Activated CD8-positive, alpha-beta memory T cell treated with anti-CD3 and anti-CD28 coated beads, Interleukin-2, amount 50 U/mL, for 24 hours (primary cell): ENCODE measurements around the gene KIF1B.
A peak's percentile ranks its signal among the peaks of the same experiment; 100 is the strongest.

Experiments used
- DNase-seq: peaks from one replicate; pipeline ENCODE4 v3.0.0-alpha.2; 2020; ENCODE audit errors: extremely low read depth

KIF1B gene

DNA sequence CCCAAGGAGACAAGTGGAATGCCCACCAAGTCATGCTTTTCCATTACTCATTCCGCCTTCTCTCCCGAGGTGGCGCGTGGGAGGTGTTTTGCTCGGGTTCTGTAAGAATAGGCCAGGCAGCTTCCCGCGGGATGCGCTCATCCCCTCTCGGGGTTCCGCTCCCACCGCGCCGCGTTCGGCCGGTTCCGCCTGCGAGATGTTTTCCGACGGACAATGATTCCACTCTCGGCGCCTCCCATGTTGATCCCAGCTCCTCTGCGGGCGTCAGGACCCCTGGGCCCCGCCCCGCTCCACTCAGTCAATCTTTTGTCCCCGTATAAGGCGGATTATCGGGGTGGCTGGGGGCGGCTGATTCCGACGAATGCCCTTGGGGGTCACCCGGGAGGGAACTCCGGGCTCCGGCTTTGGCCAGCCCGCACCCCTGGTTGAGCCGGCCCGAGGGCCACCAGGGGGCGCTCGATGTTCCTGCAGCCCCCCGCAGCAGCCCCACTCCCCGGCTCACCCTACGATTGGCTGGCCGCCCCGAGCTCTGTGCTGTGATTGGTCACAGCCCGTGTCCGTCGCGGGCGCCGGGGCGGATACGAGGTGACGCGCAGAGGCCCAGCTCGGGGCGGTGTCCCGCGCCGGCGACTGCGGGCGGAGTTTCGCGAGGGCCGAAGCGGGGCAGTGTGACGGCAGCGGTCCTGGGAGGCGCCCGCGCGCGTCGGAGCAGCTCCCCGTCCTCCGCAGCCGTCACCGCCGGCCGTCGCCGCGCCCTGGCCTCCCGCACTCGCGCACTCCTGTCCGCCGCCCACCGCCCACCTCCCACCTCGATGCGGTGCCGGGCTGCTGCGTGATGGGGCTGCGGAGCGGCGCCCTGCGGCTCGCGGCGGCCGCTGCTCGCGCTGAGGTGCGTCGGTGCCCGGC lies at the start of gene KIF1B:
TSS of gene KIF1B (plus strand) at position 666 of the 906 bp plus-strand sequence. CDS start 21,759 bp downstream, outside the sequence.
- peak; percentile 83 for DNase-seq

DNA sequence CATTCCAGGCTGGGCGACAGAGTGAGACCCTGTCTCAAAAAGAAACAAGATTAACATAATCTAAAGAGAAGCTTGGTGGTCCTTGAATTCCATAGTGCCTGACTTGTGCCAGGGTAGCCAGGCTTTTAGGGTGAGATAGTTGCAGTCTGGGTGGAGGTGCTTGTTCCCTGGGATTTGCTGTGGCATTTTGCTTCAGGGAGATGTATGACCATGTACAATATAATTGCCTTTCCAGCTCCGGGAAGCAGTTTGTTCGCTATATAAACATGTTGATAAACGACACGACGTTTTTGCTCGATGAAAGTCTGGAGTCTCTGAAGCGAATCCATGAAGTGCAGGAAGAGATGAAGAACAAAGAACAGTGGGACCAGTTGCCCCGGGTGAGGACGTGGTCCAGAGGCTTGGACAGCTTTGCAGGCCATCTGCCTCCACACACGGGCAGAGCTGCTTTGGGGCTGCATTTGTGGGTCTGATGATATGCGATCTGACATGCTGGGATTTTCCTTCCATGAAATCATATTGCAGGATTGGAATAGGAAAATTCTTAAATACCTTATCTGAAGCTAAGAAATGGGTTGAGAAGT lies 49.4 kb upstream of the KIF1B start:
- DNase-seq: no peak

DNA sequence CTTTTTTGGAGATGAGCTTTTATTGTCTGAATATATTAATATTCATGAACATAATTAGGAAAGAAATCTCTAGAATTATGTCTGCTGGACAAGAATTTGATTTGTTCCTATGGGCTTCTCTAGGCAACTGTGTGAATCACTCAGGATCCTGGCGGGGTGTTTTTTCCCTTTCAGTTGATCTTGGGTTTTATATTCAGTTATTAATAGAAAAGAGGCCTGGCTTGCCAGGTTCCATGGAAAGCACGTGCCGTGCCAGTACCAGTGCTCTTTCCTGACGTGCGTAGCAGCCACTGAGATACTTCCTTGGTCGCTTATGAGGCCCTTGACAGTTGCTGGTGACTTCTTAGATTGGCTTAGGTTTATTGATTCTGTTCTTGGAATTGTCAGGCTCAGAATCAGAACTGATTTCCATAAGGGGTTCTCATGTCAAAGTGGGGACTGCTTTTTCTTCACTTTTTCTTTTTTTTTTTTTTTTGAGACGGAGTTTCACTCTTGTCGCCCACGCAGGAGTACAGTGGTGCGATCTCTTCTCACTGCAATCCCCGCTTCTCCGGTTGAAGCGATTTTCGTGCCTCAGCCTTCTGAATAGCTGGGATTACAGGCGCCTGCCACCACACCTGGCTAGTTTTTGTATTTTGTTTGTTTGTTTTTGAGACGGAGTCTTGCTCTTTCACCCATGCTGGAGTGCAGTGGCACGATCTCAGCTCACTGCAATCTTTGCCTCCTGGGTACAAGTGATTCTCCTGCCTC lies 48.7 kb upstream of the KIF1B start:
- no peak for DNase-seq

DNA sequence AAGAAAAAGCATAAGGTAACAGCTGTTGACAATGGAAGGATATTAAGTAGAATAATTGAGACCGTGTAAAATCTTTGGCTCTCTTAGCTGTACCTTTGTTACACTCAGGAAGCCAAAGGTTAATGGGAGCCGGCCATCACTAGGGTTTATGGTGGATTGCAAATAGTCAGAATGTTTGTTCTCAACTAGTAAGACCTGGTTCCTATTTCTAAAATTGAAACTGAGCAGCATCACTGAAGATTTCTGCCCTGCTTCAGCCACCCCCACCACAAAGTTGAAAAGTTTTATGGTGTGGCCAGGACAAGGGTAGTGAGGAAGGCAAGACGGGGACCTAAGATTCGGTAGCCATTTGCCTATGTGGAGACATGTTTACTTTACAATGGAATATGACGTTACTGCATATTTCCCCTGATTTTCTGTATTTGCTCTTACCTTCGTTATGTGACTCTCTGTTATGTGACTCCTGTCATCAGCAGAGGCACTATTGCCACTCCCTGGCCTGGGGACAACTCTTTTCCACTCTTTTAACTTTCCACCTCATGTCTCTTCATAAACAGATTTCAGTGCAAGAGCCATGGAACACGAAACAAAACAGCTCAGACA lies 41.4 kb upstream of the KIF1B start:
- no peak for DNase-seq

DNA sequence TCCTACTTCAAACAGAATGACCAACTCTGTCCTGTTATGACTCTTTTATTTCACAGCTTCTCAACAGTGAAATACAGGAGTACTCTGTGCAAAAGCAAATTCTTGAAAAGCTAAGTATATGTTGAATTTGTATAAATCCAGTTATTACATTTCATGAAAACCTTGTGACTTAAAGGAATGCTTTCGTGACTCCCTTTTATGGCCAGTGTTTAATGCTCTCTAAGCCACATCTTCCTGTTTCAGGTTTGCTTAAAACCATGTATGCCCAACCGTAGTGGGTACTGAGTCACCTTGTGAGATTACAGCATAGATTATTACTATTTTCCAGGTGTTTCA lies 40.2 kb upstream of the KIF1B start:
- DNase-seq: no peak

DNA sequence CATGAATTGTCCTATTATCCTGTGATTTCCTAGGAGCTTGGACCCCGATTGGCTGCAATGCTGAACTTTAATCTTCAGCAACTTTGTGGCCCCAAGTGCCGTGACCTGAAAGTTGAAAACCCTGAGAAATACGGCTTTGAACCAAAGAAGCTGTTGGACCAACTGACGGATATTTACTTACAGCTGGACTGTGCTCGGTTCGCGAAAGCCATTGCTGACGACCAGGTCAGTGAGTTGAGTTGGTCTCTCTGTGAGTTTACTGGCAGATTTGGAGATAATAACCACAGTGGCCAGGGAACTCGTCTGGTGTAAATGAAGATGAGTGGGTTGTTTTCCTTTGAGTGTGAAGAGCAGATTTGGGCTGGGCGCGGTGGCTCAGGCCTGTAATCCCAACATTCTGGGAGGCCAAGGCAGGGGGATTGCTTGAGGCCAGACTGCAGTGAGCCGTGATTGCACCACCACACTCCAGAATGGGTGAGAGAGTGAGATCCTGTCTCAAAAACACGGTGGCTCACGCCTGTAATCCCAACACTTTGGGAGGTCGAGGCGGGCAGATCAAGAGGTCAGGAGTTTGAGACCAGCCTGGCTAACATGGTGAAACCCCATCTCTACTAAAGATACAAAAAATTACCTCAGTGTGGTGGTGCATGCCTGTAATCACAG lies 39.1 kb upstream of the KIF1B start:
- no peak for DNase-seq

GRCh38 chr1:10171995-10172669 lies 38.2 kb upstream of the KIF1B start:
- DNase-seq: no peak

GRCh38 chr1:10173582-10173981 lies 36.8 kb upstream of the KIF1B start:
- no peak for DNase-seq

DNA sequence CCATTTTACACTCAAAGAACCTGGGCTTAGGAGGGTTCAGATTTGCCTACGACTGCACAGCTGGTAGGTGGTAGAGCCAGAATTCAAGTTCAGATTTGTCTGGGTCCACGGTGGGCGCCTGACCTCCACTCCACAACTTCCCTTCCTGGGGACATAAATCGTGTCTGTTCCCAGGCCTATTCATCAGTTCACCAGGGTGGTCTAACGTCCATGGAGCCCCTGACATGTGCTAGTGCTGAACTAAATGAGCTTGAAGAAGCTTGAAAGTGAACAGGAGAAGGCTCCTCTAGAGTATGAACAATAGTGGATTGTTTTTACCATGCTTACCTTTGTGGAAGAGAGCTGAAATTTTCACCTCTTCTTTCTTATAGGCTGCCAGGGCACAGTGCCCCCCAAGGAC lies 32.5 kb upstream of the KIF1B start:
- no peak for DNase-seq

GRCh38 chr1:10178597-10179405 lies 31.6 kb upstream of the KIF1B start:
- DNase-seq: no peak

GRCh38 chr1:10179406-10180091 lies 30.8 kb upstream of the KIF1B start:
- no peak for DNase-seq

DNA sequence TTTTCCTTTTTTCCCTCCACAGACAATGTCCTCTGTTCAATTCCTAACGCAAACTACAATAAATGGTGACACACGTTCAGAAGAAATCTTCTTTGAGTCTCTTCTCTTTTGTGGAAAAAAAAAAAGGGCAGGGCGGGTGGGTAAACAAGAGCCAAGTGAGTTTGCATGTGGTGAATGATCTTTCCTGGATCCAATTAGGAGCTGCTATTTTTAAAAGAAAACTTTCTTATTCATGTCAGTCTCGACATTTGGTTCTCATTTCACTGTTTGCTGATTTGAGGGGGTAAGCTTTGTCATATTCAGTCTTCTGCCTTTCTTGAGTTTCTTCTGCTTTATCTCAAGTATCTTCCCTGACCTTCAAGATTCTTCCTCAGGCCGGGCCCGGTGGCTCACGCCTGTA lies 29.2 kb upstream of the KIF1B start:
- DNase-seq: no peak

- no peak for DNase-seq
These were observed 24.6 kb upstream of the KIF1B start for GRCh38 chr1:10185759-10186158.

DNA sequence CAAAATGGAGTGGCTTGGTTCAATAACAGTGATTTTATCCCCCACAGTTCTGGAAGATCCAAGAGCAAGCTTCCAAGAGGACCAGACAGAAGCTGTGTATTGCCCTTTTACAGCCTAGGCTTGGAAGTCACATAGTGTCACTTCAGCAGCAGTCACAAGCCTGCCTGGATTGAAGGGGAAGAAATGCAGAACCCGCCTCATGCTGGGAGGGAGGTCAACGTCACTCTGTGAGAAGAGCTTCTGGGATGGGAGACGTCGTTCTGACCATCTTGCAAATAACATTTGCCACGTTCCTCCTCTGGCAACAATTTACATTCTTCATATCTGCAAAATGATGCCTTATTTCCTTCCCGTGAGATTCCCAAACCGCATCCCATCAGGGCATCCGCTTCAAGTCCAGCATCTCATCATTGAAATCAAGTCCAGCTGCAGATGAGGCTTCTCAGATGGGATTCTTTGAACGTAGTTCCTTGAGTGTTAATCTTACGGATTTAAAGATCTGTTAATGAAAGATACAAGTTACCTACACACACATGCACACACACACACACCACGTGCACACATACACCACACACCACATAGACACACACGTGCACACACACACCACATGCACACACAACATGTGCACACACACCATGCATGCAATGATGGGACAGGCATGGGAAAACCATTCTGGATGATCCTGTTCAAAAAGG lies 23.9 kb upstream of the KIF1B start:
- no peak for DNase-seq

DNA sequence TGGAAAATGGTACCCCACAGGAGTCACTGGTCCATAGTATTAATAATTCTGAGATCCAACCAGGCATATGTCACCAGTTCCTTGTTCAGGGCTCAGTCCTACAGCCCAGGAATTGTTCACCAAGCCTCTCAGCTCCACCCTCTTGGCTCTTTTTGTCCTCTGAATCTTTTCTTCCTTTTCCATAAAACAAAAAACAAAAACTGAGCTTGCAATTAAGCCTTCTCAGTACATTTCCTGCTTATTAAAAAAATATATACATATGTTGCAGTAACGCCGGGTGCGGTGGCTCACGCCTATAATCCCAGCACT lies 23.4 kb upstream of the KIF1B start:
- DNase-seq: no peak

DNA sequence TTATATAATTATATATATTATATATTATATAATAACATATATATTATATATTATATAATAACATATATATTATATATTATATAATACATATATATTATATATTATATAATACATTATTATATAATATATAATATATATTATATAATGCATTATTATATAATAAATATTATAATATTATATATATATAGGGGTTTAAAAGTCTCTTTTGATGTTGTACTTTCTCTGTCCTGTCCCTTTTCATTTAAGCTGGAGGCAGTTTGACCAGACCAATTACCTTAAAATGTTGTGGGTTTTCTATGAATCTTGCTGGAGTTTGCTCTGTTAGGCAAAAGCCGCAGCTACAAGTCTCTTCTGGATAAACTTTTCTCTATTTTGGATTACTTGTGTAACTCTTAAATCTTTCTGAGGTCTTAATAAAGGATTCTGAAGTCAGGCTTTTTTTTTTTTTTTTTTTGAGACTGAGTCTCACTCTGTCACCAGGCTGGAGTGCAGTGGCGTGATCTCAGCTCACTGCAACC lies 22.2 kb upstream of the KIF1B start:
- no peak for DNase-seq

DNA sequence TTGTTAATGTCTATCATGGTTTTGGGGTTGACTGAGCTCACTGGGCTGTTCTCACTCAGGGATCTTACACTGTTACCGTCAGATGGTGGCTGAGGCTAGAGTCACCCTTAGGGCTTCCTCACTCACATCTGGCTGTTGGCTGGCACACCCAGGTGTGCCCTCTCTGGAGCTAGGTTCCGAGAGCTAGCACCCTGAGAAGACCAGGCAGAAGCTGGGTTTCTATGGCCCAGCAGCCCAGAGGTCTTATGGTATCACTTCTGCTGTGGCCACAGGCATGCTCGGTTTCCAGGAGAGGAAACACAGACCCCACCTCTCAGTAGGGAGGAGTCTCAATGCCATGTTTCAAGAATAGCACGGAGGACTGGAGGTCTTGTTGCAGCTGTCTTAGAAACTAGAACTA lies 20.7 kb upstream of the KIF1B start:
- DNase-seq: no peak

- DNase-seq: no peak
These were observed 18.1 kb upstream of the KIF1B start for GRCh38 chr1:10192263-10192662.

DNA sequence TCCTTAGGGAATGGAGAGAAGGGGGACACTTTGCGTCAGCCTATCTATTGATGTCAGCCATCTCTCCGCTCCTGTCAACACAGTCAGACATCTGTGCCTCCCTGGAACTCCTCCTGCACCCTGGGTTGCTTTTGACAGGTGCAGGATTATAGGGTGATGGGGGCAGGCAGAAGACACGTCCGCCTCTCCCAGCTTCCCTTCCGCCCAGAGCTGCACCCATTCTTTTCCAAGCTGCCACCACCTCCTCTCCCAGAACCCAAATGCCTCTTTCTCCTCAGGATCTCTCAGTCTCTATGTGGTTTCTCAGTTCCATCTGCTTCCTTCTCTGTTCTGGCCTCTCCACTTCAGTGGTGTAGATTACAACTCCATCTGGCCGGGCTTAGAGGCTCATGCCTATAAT lies 17.1 kb upstream of the KIF1B start:
- no peak for DNase-seq
